Activated T-helper 17 cell treated with anti-CD3 and anti-CD28 coated beads, Interleukin-2, amount 50 U/mL, for 72 hours (primary cell): Measurements from ENCODE around the gene MRPS23. TPM values are rescaled to one million over a fixed set of nuclear protein-coding genes. Genes with fewer than 3 reads are reported as not detected.
"Not testable (repeated sequence)": the region's sequence is repeated elsewhere in the genome, so short reads cannot be mapped to it uniquely, and the experiment has no call there.

Experiments
- ATAC-seq: fragments of 150-1000 bp; cut with Tn5 transposase; replicated peaks from 2 replicates; pipeline ENCODE4 v1.10.0; 2021; ENCODE audit warnings: mild to moderate bottlenecking, moderate library complexity
- H3K27ac Mint-ChIP-seq: one replicate; pipeline ENCODE4 v1.8.0; 2022; ENCODE audit warnings: mixed read lengths
- H3K27me3 Mint-ChIP-seq: one replicate; pipeline ENCODE4 v1.8.0; 2022; ENCODE audit warnings: mixed read lengths
- H3K36me3 Mint-ChIP-seq: one replicate; pipeline ENCODE4 v1.8.0; 2022; ENCODE audit warnings: low read depth, mild to moderate bottlenecking, mixed read lengths
- H3K4me1 Mint-ChIP-seq: one replicate; pipeline ENCODE4 v1.8.0; 2022; ENCODE audit warnings: mixed read lengths
- H3K4me3 Mint-ChIP-seq: one replicate; pipeline ENCODE4 v1.8.0; 2022; ENCODE audit warnings: mild to moderate bottlenecking, mixed read lengths
- H3K9me3 Mint-ChIP-seq: one replicate; pipeline ENCODE4 v1.8.0; 2022; ENCODE audit warnings: mixed read lengths
- total RNA-seq, 2 donors: library from RNA; stranded (reverse); gene quantifications; one replicate each; pipeline ENCODE4 v1.2.3, GENCODE V29; 2022

MRPS23 gene
- total RNA-seq, 2 donors from 2014 or later: 27.5 to 48.5 TPM

- Mint-ChIP-seq H3K4me1 (peaks cover 18% of the 10 kb centered on the region), H3K36me3 (peaks cover 83% of the 10 kb centered on the region)
- not testable (repeated sequence) for ATAC-seq, H3K4me3 Mint-ChIP-seq, H3K27me3 Mint-ChIP-seq, H3K27ac Mint-ChIP-seq, H3K9me3 Mint-ChIP-seq
Observed at GRCh38 chr17:57846056-57846945, 3.5 kb downstream of the MRPS23 start.

GRCh38 chr17:57842280-57842679, 7.6 kb downstream of the MRPS23 start:
- no peak overlapping the region for H3K4me3 Mint-ChIP-seq
- ATAC-seq: no peak
- peaks cover 93% of the 10 kb centered on the region for H3K36me3 Mint-ChIP-seq
- H3K9me3 Mint-ChIP-seq: no peaks in the 10 kb centered on the region
- H3K27ac Mint-ChIP-seq: no peak overlapping the region
- no peaks in the 10 kb centered on the region for H3K27me3 Mint-ChIP-seq
- peaks cover 4% of the 10 kb centered on the region for H3K4me1 Mint-ChIP-seq

GRCh38 chr17:57839571-57839923, 10.3 kb downstream of the MRPS23 start:
- no peaks in the 10 kb centered on the region for H3K9me3 Mint-ChIP-seq
- no peak for ATAC-seq
- H3K4me1 Mint-ChIP-seq: no peaks in the 10 kb centered on the region
- no peak overlapping the region for H3K27ac Mint-ChIP-seq
- no peaks in the 10 kb centered on the region for H3K27me3 Mint-ChIP-seq
- no peak overlapping the region for H3K4me3 Mint-ChIP-seq
- peaks cover 72% of the 10 kb centered on the region for H3K36me3 Mint-ChIP-seq

- H3K9me3 Mint-ChIP-seq: no peaks in the 10 kb centered on the region
- no peaks in the 10 kb centered on the region for H3K4me1 Mint-ChIP-seq
- H3K27me3 Mint-ChIP-seq: no peaks in the 10 kb centered on the region
- peaks cover 67% of the 10 kb centered on the region for H3K36me3 Mint-ChIP-seq
- ATAC-seq: no peak
- H3K27ac Mint-ChIP-seq: no peak overlapping the region
- H3K4me3 Mint-ChIP-seq: no peak overlapping the region
Observed at GRCh38 chr17:57838857-57839570, 10.8 kb downstream of the MRPS23 start.

- peaks cover 61% of the 10 kb centered on the region for H3K36me3 Mint-ChIP-seq
- ATAC-seq: no peak
- no peaks in the 10 kb centered on the region for H3K9me3 Mint-ChIP-seq
- H3K27me3 Mint-ChIP-seq: no peaks in the 10 kb centered on the region
- no peaks in the 10 kb centered on the region for H3K4me1 Mint-ChIP-seq
- no peak overlapping the region for H3K27ac Mint-ChIP-seq
- no peak overlapping the region for H3K4me3 Mint-ChIP-seq
Observed at GRCh38 chr17:57838453-57838852, 11.4 kb downstream of the MRPS23 start.

- H3K9me3 Mint-ChIP-seq: no peaks in the 10 kb centered on the region
- ATAC-seq: no peak
- no peak overlapping the region for H3K27ac Mint-ChIP-seq
- H3K4me1 Mint-ChIP-seq: no peaks in the 10 kb centered on the region
- no peaks in the 10 kb centered on the region for H3K27me3 Mint-ChIP-seq
- peaks cover 37% of the 10 kb centered on the region for H3K36me3 Mint-ChIP-seq
- no peak overlapping the region for H3K4me3 Mint-ChIP-seq
Observed at GRCh38 chr17:57835333-57835900, 14.4 kb downstream of the MRPS23 start.

GRCh38 chr17:57834146-57834741, 15.6 kb downstream of the MRPS23 start:
- no peak overlapping the region for H3K27ac Mint-ChIP-seq
- H3K4me3 Mint-ChIP-seq: no peak overlapping the region
- no peaks in the 10 kb centered on the region for H3K9me3 Mint-ChIP-seq
- peaks cover 25% of the 10 kb centered on the region for H3K36me3 Mint-ChIP-seq
- ATAC-seq: peak; percentile 40
- no peaks in the 10 kb centered on the region for H3K4me1 Mint-ChIP-seq
- H3K27me3 Mint-ChIP-seq: no peaks in the 10 kb centered on the region

GRCh38 chr17:57833179-57833939, 16.5 kb downstream of the MRPS23 start:
- no peaks in the 10 kb centered on the region for H3K9me3 Mint-ChIP-seq
- peaks cover 16% of the 10 kb centered on the region for H3K36me3 Mint-ChIP-seq
- no peak overlapping the region for H3K27ac Mint-ChIP-seq
- peak; percentile 75 for ATAC-seq
- no peaks in the 10 kb centered on the region for H3K4me1 Mint-ChIP-seq
- H3K27me3 Mint-ChIP-seq: no peaks in the 10 kb centered on the region
- H3K4me3 Mint-ChIP-seq: no peak overlapping the region

GRCh38 chr17:57832314-57833178, 17.3 kb downstream of the MRPS23 start:
- H3K36me3 Mint-ChIP-seq: peaks cover 8% of the 10 kb centered on the region
- no peaks in the 10 kb centered on the region for H3K27me3 Mint-ChIP-seq
- H3K9me3 Mint-ChIP-seq: no peaks in the 10 kb centered on the region
- no peak overlapping the region for H3K27ac Mint-ChIP-seq
- no peak for ATAC-seq
- H3K4me3 Mint-ChIP-seq: no peak overlapping the region
- H3K4me1 Mint-ChIP-seq: no peaks in the 10 kb centered on the region

- Mint-ChIP-seq H3K36me3 (no peaks in the 10 kb centered on the region), H3K9me3 (no peaks in the 10 kb centered on the region), H3K4me3 (no peak overlapping the region), H3K27ac (no peak overlapping the region), H3K4me1 (no peaks in the 10 kb centered on the region), H3K27me3 (no peaks in the 10 kb centered on the region)
- no peak for ATAC-seq
Observed at GRCh38 chr17:57830880-57831279, 19.0 kb downstream of the MRPS23 start.

GRCh38 chr17:57823469-57824401, 26.1 kb downstream of the MRPS23 start:
- Mint-ChIP-seq H3K27ac (no peak overlapping the region), H3K9me3 (no peaks in the 10 kb centered on the region), H3K4me3 (no peak overlapping the region), H3K4me1 (no peaks in the 10 kb centered on the region), H3K36me3 (no peaks in the 10 kb centered on the region), H3K27me3 (peaks cover 3% of the 10 kb centered on the region)
- ATAC-seq: no peak

GRCh38 chr17:57819867-57820266, 30.0 kb downstream of the MRPS23 start:
- H3K4me1 Mint-ChIP-seq: no peaks in the 10 kb centered on the region
- H3K4me3 Mint-ChIP-seq: no peak overlapping the region
- no peak for ATAC-seq
- H3K9me3 Mint-ChIP-seq: no peaks in the 10 kb centered on the region
- H3K27me3 Mint-ChIP-seq: peaks cover 13% of the 10 kb centered on the region
- no peaks in the 10 kb centered on the region for H3K36me3 Mint-ChIP-seq
- H3K27ac Mint-ChIP-seq: no peak overlapping the region
